HepG2 (cell line): Measurements from ENCODE around the gene AP4S1. TPM values are rescaled to one million over a fixed set of nuclear protein-coding genes. Genes with fewer than 3 reads are reported as not detected.

Source experiments
- ATAD3A ChIP-seq: sonication (generic); formaldehyde crosslinking; IDR thresholded peaks from 2 replicates; pipeline ENCODE4 v1.4.0; 2020; ENCODE audit warnings: missing genetic modification reagents
- EHMT2 ChIP-seq: fragments of 200-600 bp; sonication (generic); IDR thresholded peaks from 2 replicates; pipeline ENCODE4 v1.7.0; 2017; ENCODE audit warnings: antibody characterized with exemption, low read depth, low read length, borderline replicate concordance
- GLMP ChIP-seq: sonication (generic); formaldehyde crosslinking; IDR thresholded peaks from 2 replicates; pipeline ENCODE4 v1.9.0; 2021; ENCODE audit warnings: missing genetic modification reagents, mild to moderate bottlenecking, borderline replicate concordance
- HOXA5 ChIP-seq: sonication (generic); formaldehyde crosslinking; IDR thresholded peaks from 2 replicates; pipeline ENCODE4 v1.4.0; 2020; ENCODE audit warnings: missing genetic modification reagents
- JUND ChIP-seq: sonication (generic); formaldehyde crosslinking; IDR thresholded peaks from 2 replicates; pipeline ENCODE4 v1.8.0; 2022; ENCODE audit warnings: mild to moderate bottlenecking, missing genetic modification reagents
- MNT ChIP-seq: fragments of 450-650 bp; IDR thresholded peaks from 2 replicates; pipeline ENCODE4 v1.6.1; 2016
- NFE2L1 ChIP-seq: sonication (generic); formaldehyde crosslinking; IDR thresholded peaks from 2 replicates; pipeline ENCODE4 v1.4.0; 2020; ENCODE audit warnings: missing genetic modification reagents, mild to moderate bottlenecking, borderline replicate concordance
- POGZ ChIP-seq: sonication (generic); formaldehyde crosslinking; IDR thresholded peaks from 2 replicates; pipeline ENCODE4 v1.4.0; 2020; ENCODE audit warnings: mild to moderate bottlenecking, missing genetic modification reagents
- SNRNP70 ChIP-seq: fragments of 200-400 bp; formaldehyde crosslinking; IDR thresholded peaks from 2 replicates; pipeline ENCODE4 v1.6.1; 2017; ENCODE audit warnings: mild to moderate bottlenecking, low read depth, low read length, moderate library complexity
- SRSF9 ChIP-seq: fragments of 200-400 bp; formaldehyde crosslinking; IDR thresholded peaks from 2 replicates; pipeline ENCODE4 v1.6.1; 2018; ENCODE audit warnings: borderline replicate concordance, mild to moderate bottlenecking, low read depth, low read length; ENCODE audit not compliant: insufficient read depth, poor library complexity, severe bottlenecking
- TFDP1 ChIP-seq: IDR thresholded peaks from 2 replicates; pipeline ENCODE4 v1.6.1; 2016; ENCODE audit warnings: missing compliant biosample characterization, missing genetic modification reagents, borderline replicate concordance
- ZFP36L1 ChIP-seq: sonication (generic); formaldehyde crosslinking; IDR thresholded peaks from 2 replicates; pipeline ENCODE4 v1.8.0; 2022; ENCODE audit warnings: mild to moderate bottlenecking, missing genetic modification reagents, moderate library complexity
- ZHX1 ChIP-seq: sonication (generic); formaldehyde crosslinking; IDR thresholded peaks from 2 replicates; pipeline ENCODE4 v1.8.1; 2022; ENCODE audit warnings: low read depth, mild to moderate bottlenecking, missing genetic modification reagents
- ZMYM3 ChIP-seq: sonication (generic); formaldehyde crosslinking; IDR thresholded peaks from 2 replicates; pipeline ENCODE4 v1.5.1; 2020; ENCODE audit warnings: mild to moderate bottlenecking, missing genetic modification reagents
- ZNF30 ChIP-seq: sonication (generic); formaldehyde crosslinking; IDR thresholded peaks from 2 replicates; pipeline ENCODE4 v1.5.0; 2020; ENCODE audit warnings: mild to moderate bottlenecking, missing genetic modification reagents
- ZNF513 ChIP-seq: sonication (generic); formaldehyde crosslinking; conservative IDR thresholded peaks from 2 replicates; pipeline ENCODE4 v1.5.0; 2020; ENCODE audit warnings: missing genetic modification reagents
- ZNF556 ChIP-seq: sonication (generic); formaldehyde crosslinking; IDR thresholded peaks from 2 replicates; pipeline ENCODE4 v1.4.0; 2020; ENCODE audit warnings: mild to moderate bottlenecking, missing genetic modification reagents, borderline replicate concordance
- ZNF616 ChIP-seq: sonication (generic); formaldehyde crosslinking; IDR thresholded peaks from 2 replicates; pipeline ENCODE4 v1.5.0; 2020; ENCODE audit warnings: low read depth, mild to moderate bottlenecking, missing genetic modification reagents
- ZNF670 ChIP-seq: sonication (generic); formaldehyde crosslinking; IDR thresholded peaks from 2 replicates; pipeline ENCODE4 v1.8.0; 2022; ENCODE audit warnings: mild to moderate bottlenecking, missing genetic modification reagents, borderline replicate concordance
- ZNF766 ChIP-seq: sonication (generic); formaldehyde crosslinking; IDR thresholded peaks from 2 replicates; pipeline ENCODE4 v1.5.0; 2020; ENCODE audit warnings: missing genetic modification reagents, borderline replicate concordance
- polyA plus RNA-seq, 8 experiments: library from polyadenylated mRNA; depleted of rRNA in 3 of 8; stranded (reverse) in 7 of 8; unstranded in 1 of 8; fragments of >200 nt; fragmentation: Illumina TruSeq in 4 of 8; extraction: Trizol in 4 of 8; gene quantifications; 2 replicates each; pipeline versions ENCODE4 v1.2.1 to v1.2.3, GENCODE V29; 2011 to 2016; ENCODE audit warnings: low read depth in 4 of 8, missing spikeins in 1 of 8, mixed read lengths in 1 of 8; ENCODE audit not compliant: insufficient read depth in 1 of 8
- total RNA-seq, 5 experiments: library from RNA; depleted of rRNA; stranded (reverse); fragments of >200 nt; fragmentation: Illumina TruSeq; extraction: Trizol; gene quantifications; 2 replicates each; pipeline ENCODE4 v1.2.3, GENCODE V29; 2016; ENCODE audit warnings: low read depth in 1 of 5

AP4S1 gene
- total and polyA plus RNA-seq, 2 of the 13 experiments (the other 11 are each of a cell fraction or from before 2014, with no cell fraction given), result 3.9 to 21.1 TPM

GRCh38 chr14:31026450-31027235 lies 1.2 kb downstream of the AP4S1 start (continued):
- no peak; the same call in 1 of the 2 replicates for TF ChIP-seq ZNF766 (CRISPR knock-in tag)
- TF ChIP-seq HOXA5 (CRISPR knock-in tag), result peak; percentile 79; the same call in 1 of the 2 replicates
- TF ChIP-seq JUND (CRISPR knock-in tag), result peak; percentile 58; the same call in 1 of the 2 replicates
- TF ChIP-seq ZMYM3, result peak; percentile 74; the same call in 1 of the 2 replicates
- TF ChIP-seq ZNF556 (CRISPR knock-in tag), result no peak; the same call in 1 of the 2 replicates
- no peak; the same call in 1 of the 2 replicates for TF ChIP-seq EHMT2
- peak; percentile 27; the same call in 1 of the 2 replicates for TF ChIP-seq TFDP1
- no peak for TF ChIP-seq NFE2L1 (CRISPR knock-in tag)
- TF ChIP-seq ZNF513 (CRISPR knock-in tag), result no peak; the same call in 1 of the 2 replicates
- peak; percentile 99; the same call in 1 of the 2 replicates for TF ChIP-seq ZNF670
- TF ChIP-seq ZHX1, result no peak
- TF ChIP-seq ZNF616 (CRISPR knock-in tag), result no peak; the same call in 1 of the 2 replicates
- TF ChIP-seq GLMP (CRISPR knock-in tag), result no peak
- no peak for TF ChIP-seq ZFP36L1 (CRISPR knock-in tag)
- peak; percentile 35; the same call in 1 of the 2 replicates for TF ChIP-seq MNT
- TF ChIP-seq ZNF30 (CRISPR knock-in tag), result no peak
- no peak for TF ChIP-seq SRSF9
- TF ChIP-seq SNRNP70, result no peak
- 0 out of 2 replicates have a peak, but pooled peaks have one; percentile 51 for TF ChIP-seq ATAD3A (CRISPR knock-in tag)
- peak; percentile 94 for TF ChIP-seq POGZ
